HL-60/S4 treated with phorbol 12-myristate 13-acetate at 8.2 ng/mL for 4 days and 3 days (cell line): ENCODE data around the gene TLE1.

Source experiments
- in situ Hi-C: fragments of 300-500 bp; cut with MboI; formaldehyde crosslinking; loops from 2 replicates; pipeline ENCODE4 v1.15.0; 2022; ENCODE audit warnings: low sequenced_read_pairs

The TLE1 gene

GRCh38 chr9:81559709-81560108, 129.6 kb downstream of the TLE1 start:
- in situ Hi-C loops: no loop called here

DNA sequence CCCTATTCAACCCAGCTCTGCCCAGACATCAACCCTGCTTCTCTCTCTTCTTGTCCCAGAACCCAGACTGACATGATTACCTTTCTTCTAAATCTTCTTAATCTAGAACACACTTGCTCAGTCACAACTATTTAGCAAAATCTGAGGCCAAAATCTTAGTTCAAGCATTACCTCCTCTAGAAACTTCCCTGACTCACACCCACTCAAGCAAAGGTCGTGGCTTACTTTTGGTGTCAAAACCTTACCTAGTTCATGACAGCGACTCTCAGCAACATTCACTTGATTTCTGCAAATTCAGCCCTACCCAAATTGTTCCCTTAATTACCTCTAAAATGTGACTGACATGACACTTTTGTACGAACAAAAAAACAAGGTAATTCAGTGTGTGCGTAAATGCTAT, 130.2 kb downstream of the TLE1 start:
- in situ Hi-C loops: no loop called here

- in situ Hi-C loops: no loop called here
Measured at GRCh38 chr9:81558091-81558830, 131.1 kb downstream of the TLE1 start.

- in situ Hi-C loops: no loop called here
Measured at GRCh38 chr9:81557452-81558090, 131.8 kb downstream of the TLE1 start.

DNA sequence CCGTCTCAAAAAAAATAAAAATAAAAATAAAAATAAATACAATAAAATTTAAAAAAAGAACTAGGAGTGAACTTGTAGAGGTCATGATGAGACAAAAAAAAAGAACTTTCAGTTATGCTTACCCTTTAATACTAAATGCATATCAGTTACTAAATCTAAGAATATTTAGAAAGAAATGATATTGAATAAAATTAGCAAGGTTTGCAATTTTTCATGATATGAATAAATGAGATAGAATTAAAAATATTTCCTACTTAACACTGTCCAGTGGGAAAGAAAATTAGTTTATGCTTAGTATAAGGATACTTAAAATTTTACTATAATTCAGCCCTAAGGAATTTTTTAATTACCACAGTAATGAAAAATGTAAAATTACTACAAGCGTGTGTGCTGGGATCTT, 132.4 kb downstream of the TLE1 start:
- in situ Hi-C loops: no loop called here

DNA sequence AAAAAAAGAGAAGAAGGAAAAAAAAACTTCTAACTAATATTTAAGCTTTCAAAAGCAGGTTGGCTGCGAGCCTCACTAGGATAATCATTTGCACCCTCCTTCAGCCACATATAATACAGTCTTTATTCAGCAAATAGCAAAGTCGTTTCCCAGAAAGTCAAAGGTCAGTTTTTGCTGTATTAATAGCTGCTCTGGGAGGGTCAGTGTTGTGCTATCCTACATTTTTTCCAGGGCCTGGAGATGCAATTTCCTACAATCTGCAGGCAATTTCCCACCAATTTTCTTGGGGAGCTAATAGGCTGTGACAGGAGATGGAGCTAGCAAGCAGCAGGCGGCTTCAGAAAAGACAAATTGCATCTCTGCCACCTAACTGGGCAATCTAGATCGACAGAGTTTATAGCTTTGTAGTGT, 136.8 kb downstream of the TLE1 start:
- in situ Hi-C loops: no loop called here

- in situ Hi-C loops: no loop called here
Measured at GRCh38 chr9:81550207-81550583, 139.2 kb downstream of the TLE1 start.

DNA sequence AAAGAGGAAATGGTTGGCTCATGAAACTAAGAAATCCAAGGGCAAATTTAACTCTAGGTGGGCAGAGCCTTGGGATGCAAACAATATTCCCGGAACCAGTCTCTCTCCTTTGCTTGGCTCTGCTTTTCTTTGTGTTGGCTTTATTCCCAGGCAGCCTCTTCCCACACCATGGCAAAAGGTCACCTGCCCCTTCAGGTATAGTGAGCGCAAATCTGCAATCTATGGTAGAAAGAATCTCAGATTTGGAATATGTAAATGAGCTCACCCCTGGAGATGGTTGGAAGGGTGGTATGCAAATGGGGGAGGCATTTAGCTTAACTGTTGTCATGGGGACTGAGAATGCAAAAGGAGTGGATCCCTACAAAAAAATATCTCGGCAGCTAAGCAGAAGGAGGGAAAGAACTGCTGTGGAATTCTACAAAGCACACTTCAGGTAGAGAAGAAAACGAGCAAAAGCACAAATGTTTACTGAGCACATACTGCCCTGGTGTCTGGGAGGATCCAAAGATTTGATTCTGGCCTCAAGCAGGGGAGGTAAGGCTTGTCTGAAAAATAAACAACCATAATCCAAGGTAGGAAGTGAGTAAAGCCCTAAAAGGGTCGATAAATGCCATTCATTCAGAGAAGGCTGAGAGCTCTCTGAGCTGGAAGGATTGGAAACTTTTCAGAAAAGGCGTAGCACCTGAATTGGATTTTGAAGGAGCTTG, 139.7 kb downstream of the TLE1 start:
- in situ Hi-C loops: no loop called here

GRCh38 chr9:81548911-81549310, 140.4 kb downstream of the TLE1 start:
- in situ Hi-C loops: no loop called here

GRCh38 chr9:81546489-81546888, 142.9 kb downstream of the TLE1 start:
- in situ Hi-C loops: no loop called here

GRCh38 chr9:81543695-81544094, 145.7 kb downstream of the TLE1 start:
- in situ Hi-C loops: no loop called here

GRCh38 chr9:81542118-81542889, 147.0 kb downstream of the TLE1 start:
- in situ Hi-C loops: no loop called here

- in situ Hi-C loops: no loop called here
Measured at GRCh38 chr9:81540142-81540710, 149.1 kb downstream of the TLE1 start.

DNA sequence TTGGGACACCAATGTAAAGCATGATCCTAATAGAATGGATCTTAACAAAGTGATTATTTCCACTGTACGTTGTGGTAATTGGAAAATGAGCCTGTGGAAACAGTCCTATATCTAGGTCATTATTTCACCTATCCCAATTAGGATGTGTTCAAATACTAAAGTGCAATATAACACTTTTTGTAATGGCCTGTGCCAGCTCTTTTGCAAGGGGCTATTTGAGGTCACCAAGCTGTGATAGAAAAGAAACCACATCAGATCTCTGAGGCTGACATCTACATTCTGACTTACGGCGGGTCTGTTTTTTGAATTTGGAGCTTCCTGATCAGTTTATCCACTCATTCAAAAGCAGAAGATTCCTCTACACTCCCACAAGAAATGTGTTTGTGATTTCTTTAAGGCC, 150.0 kb downstream of the TLE1 start:
- in situ Hi-C loops: no loop called here

- in situ Hi-C loops: no loop called here
Measured at GRCh38 chr9:81538890-81539289, 150.5 kb downstream of the TLE1 start.

GRCh38 chr9:81537964-81538363, 151.4 kb downstream of the TLE1 start:
- in situ Hi-C loops: no loop called here

GRCh38 chr9:81536242-81537025, 152.9 kb downstream of the TLE1 start:
- in situ Hi-C loops: no loop called here

DNA sequence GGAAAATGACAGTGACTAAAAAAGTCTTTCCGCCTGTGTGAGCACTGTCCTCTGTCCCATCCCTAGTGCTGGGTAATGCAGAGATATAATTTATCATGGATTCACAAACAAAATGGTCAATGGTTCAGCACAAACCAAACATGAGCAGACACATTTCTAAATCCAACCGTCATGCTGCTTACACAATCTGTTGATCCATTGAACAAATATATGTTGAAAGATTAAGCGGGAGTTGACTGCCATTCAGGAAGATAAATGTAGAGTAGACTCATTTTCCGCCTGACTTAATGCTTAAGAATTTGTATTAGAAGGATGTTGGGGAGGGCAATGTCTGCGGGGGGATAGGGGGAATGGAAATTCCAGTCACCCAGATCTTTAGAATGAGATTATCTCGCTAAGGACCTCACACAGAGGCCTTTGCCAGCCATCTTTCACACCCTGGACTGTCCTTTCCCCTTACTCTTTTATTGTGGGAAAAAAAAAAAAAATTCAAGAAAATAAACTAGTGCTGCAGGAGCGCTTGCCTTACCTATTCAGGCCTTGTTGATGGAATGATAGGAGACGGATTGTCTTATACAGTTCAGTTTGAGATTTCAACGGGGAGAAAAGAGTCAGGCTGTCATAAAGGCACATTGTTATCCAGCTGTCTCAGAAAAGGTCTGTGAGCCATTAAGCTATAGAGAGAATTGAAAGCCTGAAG, 153.7 kb downstream of the TLE1 start:
- in situ Hi-C loops: no loop called here

GRCh38 chr9:81534138-81534875, 155.0 kb downstream of the TLE1 start:
- in situ Hi-C loops: no loop called here
